Stimulated activated CD4-positive, alpha-beta T cell treated with anti-CD3 and anti-CD28 coated beads, Interleukin-12 subunit alpha, Interleukin-12 subunit beta, amount 100 ng/mL, for 24 hours (primary cell): ENCODE measurements around the gene SYK.

Source experiments
- DNase-seq, 2 experiments: peaks; one replicate each; pipeline ENCODE4 v3.0.0-alpha.2; 2020; ENCODE audit warnings: low read depth in 2 of 2

Gene SYK

DNA sequence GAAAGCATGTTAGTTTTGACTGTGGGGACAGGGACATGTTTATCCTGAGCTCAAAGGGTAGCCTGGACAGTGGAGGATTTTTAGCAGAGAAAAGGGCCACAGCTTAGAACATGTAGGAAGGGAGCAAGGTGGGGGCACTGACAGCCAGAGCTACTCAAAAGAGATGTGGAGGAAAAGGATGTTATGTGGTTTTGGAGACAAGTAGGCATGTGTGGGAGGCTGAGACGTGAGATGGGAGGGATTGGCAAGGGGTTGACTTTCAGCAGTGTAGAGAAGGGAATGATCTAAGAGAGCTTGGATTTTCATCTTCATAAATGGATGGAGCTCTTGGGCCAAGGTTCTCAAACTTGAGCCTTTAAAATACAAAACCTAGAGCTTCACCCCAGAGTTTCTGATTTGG, 24.0 kb downstream of the SYK start:
- DNase-seq: no peak

DNA sequence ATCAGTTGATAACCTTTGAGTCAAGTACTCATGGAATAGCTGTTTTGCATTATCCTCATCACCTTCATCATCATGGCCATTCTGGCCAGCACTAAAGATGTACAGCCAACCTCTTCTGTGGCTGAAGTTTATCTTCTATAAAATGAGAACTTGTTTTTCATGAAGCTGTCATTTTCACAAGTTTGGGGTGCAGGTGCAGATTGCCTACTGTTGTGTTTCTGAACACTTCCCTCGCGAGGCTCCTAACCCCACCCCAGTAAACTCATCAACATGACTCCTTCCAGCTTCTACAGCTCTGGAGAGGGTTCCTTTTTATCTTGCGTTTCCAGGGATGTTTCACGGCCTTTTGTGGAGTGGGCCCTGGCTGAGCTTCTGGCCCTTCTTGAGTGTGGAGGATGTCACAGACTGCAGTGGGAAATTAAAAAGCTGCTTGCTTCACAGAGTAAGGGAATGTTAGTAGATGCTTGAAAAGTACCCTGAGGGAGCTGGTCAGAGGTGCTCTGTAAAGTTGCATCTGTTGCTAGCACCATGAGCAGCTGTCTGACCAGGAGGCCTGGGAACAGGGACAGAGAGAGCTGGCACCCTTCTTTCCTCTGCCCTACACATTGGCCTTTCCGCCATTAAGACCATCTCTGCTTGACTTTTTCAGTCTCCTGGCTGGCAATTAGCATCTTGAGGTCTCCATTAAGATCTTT, 24.9 kb downstream of the SYK start:
- DNase-seq: no peak

DNA sequence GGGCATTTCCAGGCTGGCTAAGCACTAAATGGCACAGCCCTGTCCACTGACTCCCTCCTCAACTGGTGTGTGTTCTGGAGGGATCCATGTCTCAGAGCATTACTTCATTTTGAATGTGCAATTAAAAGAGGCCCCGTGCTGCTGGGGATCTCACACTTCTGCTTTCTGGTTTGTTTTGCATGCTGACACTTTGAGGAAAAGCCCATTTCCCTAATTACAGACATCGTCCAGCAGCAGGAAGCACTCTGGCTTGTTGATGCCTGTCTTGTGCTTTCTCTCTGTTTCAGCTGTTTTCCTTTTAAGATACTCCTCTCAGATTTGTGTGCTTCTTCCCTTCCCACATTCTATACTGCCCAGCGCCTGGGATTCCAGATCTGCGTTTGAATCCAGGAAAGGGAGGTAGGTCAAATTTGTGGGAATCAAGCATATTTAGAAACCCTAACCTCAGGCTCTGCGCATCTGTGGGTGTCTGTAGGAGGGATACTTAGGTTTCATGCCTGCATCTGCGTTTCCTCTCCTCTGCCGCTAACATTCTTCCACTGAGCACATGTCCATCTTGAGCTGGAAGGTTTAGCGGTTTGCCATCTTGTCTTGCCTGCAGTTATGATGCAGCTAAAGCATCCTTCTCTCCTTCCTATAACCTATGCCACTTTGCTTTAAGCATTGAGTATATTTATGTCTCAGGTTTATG, 25.7 kb downstream of the SYK start:
- DNase-seq: no peak

DNA sequence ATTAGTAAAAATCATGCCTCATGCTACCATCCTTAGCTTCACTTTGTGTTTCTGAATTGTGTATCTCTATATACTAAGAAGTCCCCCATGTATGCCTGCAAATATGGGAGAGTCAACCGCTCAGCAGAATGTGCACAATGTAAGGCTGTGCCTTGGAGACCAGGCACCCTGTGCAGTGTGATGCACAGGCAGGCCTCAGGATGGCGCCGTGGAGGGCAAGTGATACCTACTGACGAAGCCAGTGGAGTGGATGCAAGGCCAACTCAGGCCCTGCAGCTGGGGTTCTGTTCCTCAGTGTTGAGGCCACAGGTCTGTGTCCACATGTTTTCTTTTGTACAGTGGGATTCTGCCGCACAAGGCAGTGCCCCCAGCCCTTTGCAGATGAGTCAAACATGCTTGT, 28.4 kb downstream of the SYK start:
- no peak for DNase-seq

DNA sequence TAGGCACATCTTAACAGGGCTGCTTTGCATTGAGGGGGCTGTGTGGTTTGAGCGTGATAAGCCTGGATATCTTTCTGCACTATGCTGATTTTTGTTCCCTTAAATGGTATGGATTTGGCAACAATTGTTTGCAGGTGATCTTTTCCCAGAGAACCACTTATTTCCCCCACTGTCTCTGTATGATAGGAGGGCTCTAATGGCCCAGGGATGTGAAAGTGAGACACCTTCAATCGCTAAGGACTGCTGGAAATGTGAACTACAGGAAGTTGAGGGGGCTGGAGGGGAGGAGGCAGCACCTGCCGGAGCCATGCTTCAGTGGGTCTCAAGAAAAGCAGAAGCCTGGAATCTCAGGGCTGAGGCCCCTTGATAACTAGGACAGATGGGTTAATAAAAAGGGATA, 29.4 kb downstream of the SYK start:
- no peak for DNase-seq

DNA sequence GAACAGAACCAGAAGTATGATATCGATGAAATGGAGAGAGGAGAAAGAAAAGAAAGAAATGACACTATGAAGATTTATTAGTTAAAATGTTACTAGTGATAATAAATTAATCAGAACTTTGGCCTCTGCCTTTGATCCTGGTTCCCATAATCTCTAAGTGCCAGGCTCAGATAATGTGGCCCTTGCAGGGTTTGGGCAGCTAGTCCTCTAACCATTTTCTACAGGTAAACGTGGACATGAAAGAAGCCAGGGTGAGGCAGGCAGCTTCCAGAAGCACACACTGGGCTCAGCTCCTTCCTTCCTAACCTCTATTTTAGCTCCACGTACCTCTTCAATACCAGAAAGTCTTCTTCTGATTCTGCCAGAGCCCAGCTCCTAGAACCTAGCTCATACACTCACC, 30.6 kb downstream of the SYK start:
- DNase-seq: no peak

DNA sequence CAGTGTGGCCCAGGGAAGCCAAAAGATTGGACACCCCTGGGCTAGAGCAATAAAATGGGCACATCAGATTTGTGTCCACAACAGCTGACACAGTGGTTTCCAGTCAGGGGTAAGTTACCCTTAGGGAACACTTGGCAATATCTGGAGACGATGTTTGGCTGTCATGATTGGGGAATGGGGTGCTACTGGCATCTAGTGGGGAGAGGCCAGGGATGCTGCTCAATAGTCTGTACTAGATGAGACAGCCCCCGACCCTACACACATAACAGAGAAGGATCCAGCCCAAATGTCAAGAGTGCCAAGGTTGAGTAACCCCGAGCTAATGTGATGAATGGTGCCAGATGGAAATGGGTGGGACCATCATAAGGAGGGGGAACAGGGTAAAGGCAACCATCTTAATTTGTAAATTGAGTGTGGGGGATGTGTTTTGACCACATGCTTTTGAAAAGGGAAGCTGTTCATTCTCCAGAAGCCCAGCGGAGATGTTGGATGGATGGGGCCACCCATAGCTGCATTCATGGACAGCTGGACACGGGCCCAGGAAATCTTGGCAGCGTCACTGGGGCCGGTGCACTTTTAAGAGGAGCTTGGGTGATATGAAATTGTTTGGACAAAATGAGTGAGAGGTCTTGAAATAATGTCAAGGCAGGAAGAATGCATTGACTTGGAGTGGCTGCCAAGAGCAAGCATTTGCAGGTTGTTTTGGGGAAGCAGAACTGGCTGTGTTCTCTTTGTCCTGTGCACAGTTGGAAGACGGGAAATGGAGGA, 33.4 kb downstream of the SYK start:
- no peak for DNase-seq

DNA sequence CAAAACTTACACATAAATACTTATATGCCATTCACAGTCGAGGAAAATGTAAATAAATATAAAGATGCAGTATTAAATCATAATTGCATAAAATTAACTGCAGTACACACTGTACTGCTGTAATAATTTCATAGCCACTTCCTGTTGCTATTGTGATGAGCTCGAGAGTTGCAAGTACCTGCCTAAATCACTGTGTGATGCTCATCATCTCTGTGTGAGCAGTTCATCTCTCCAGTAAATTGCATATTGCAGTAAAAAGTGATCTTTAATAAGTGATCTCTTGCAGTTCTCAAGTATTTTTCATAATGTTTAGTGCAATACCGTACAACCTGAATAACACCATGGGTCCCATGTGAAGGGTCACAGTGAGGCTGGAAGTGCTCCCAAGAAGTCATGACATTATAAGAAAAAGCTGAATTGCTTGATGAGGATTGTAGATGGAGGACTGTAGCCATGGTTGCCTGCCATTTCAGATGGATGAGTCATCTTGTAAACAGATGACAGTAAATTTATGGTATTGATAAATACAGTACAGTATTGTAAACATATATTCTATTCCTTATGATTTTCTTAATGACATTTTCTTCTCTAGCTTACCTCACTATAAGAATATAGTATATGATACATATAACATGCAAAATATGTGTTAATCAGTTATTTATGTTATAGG, 34.9 kb downstream of the SYK start:
- DNase-seq: no peak

DNA sequence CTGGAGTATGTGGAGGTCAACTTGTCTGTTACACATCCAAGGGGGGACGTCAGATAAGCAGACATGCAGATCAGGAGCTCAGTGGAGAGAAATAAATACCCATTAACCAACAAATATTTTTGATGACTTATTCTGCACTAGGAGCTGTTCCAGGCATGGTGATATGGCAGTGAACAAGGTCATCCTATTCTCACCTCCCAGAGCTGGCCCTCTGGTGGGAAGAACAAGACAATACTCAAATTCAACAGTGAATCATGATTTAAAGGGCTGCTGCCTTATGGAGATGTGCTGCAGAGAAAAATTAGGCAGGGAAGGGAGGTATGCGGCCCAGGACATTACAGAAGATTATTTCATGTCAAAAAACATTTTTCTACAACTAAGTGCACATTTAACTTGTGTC, 36.5 kb downstream of the SYK start:
- no peak for DNase-seq

DNA sequence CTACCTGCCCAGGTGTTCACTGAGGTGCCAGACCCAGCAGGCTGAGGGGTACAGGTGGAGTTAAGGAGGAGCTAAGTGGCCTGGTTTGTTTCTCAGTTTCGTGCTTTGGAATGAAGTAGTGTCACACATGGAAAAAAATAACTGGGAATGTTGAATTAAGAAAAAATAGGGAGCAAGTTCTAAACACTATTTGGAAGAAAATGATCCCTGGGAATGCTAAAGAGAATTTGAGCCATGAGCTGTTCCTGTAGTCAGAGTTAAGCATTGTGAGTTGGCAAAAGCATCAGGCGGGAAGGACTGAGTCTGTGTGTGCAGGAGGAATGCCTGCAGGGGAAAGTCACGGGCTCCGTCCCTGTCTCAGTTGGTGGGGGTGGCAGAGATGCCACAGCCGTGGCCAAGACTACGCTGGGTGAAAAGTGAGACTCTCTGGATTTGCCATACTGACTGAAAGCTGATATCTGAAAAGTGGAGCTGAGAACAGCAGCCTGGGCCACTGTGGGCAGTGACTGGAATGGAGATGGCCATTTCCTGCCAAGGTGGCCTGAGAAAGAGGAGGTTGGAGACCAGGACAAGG, 37.0 kb downstream of the SYK start:
- DNase-seq: no peak

DNA sequence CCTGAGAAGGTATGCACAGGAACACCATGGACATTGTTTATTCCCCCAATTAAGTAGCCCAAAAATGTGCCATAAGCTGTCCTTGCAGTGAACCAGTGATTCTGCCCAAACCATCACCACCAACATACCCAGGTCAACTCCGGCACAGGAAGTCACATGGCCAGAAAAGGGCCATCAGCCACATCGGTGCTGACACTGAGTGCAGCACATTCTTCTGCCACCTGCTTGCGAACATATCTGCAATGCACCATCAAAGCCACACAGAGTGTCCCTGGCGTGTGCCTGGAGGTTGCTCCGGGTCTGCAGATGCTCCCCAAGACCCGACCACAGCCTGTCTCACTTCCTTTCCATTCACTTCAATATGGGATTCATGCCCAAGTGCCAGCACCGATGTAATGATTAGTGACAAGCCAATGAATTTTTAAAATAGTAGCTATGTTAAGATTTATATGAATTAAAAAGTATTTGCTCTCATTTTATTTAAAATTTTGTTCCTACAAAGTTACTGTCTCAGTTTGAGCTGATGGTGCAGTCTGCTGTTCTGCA, 37.6 kb downstream of the SYK start:
- DNase-seq: no peak

DNA sequence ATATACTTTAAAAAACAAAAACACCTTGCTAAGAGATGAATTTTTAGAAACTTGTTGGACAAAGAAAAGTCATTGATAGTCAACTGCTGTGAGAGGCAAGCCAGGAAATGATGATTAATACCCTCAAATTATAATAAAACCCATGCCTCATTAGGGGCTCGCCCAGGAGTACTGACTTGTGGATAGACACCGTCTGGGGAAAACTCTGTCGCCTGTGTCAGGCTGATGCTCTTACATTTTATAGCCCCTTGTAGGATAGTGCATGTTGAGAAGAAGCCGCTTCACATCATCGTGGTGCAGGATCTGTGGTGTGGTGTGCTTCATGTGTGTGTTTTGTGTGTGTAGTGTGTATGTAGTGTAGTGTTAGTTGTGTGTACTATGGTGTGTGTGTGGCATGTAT, 39.1 kb downstream of the SYK start:
- DNase-seq: no peak

DNA sequence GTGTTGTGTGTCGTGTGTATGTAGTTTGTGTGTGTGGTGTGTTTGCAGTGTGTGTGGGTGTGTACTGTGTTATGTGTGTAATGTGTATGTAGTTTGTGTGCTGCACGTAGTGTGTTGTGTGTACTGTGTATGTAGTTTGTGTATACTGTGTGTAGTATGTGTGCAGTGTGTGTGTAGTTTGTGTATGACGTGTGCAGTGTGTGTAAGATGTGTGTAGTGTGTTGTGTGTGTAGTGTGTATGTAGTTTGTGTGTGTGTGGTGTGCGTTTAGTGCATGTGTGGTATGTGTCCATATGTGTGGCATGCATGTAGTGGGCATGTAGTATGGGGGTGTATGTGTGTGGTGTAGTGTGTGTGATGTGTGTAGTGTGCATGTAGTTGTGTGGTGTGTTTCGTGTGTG, 39.6 kb downstream of the SYK start:
- DNase-seq: no peak

DNA sequence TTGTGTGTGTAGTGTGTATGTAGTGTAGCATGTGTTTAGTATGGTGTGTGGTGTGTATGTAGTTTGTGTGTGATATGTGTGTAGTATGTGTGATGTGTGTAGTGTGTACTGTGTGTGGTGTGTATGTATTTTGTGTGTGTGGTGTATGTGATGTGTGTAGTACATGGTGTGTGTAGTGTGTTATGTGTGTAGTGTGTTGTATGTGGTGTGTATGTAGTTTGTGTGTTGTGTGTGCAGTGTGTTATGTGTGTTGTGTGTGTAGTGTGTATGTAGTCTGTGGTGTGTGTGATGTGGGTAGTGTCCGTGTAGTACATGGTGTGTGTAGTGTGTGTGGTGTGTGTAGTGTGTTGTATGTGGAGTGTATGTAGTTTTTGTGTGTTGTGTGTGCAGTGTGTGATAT, 40.0 kb downstream of the SYK start:
- no peak for DNase-seq

DNA sequence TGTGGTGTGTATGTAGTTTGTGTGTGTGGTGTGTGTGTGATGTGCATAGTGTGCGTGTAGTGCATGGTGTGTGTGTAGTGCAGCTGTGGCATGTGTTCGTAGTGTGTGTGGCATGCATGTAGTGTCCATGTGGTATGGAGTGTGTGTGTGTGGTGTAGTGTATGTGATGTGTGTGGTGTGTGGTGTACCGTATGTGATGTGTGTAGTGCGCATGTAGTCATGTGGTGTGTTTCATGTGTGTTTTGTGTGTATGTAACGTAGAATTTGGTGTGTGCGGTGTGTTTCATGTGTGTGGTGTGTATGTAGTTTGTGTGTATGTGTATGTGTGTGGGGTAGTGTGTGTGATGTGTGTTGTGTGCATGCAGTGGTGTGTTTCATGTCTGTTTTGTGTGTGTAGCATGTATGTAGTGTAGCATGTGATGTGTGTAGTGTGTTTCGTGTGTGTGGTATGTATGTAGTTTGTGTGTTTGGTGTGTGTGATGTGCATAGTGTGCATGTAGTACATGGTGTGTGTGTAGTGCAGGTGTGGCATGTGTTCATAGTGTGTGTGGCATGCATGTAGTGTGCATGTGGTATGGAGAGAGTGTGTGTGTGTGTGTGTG, 40.7 kb downstream of the SYK start:
- DNase-seq: no peak

DNA sequence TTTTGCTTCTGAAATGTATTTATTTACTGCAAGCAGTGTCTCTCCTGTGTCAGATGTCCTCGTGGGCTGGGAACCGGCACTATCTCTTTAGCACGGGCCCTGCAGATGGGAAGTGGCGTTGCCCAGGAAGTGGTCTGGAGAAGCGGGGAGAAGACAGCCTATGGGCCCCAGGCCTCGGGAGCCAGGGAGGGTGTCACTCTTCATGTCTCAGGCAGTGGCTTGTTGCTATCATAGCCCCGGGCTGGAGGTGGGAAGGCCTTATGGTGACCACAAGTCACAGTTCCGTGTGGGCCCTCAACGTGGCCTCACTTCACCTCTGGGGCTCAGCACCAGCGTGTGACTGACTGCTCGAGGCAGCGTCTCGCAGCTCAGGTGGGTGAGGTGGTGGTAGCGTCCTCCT, 41.4 kb downstream of the SYK start:
- DNase-seq: no peak

DNA sequence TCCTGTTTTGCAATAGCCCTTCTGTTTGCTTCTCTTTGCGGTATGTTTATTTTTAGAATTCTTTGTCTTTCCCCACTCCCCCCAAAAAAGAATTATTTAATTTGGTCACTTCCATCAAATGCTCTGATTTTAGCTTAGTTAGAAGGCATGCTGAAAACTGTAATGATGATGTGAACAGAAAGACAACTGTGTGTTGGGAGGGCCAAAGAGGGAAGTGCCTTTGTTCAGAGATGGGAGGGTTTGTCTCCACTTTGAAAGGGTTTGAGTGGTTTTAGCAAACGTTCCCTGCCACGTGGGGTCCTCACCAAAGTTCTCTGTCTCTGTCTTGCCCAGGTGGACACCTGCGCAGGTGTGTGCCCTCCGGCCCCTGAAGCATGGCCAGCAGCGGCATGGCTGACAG, 41.9 kb downstream of the SYK start:
- no peak for DNase-seq

DNA sequence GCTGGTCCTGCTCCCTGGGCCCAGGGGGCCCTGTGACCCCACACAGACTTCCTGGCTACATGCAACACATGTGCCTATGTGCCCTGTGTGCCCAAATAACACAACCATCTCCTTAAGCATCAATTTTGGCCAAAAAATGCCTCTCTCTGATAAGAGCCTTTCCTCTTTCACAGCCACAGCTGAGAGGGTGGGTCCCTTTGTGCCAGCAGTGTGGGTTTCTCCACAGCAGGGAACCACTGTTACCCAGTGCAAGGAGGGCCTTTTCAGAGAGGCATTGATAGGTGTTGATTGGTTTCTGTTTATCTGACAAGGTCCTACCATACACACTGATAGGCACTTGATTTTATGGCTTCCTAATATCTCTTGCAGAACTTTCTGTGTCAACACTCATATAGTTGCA, 42.7 kb downstream of the SYK start:
- no peak for DNase-seq

DNA sequence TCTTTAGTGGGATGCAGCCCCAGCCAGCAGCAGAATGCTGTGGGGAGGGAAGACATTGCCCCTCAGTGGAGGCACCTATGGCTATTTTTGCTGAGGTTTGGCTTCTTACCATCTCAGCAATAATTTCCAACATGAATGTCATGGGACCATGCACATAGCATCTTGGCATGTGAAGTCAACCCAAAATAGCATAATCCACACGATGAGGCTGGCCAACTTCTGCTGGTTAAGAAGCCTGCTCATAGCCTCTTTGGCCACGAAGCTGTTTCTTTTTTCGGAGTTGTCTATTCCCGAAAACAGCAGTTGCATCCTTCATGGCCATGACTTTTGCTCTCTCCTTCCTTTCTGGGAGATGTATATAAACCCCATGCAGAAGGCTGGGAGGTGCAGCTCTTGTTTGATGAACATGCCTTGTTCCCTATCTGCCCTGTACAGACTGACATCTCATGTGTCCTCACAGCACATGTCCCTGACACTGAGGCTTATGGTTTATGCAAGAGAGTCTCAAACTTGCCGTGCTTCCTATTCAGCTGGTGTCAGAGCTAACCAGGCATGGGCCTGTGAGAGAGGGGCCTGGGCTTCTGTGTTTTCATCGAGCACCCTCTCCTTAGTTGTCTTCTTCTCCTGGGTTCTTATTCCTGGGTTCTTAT, 45.3 kb downstream of the SYK start:
- no peak for DNase-seq

DNA sequence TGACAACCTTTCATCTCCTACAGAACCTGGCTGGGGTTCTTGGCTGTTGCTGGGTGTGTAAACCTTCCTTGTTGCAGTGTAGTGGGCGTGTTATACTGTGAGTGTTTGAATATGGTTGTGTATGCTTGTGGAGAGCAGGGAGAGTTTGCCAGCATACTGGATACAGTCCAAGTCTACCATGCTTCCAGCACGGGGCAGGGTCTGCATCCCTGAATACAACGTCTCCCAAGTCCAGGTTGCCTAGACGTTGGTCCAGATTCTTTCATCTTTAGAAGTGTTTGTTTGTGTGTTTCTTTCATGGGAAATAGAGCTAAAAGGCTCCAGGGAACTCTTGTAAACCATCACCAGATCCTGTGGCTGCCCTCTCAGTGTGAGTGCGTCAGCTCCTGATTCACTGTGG, 46.4 kb downstream of the SYK start:
- DNase-seq: no peak

DNA sequence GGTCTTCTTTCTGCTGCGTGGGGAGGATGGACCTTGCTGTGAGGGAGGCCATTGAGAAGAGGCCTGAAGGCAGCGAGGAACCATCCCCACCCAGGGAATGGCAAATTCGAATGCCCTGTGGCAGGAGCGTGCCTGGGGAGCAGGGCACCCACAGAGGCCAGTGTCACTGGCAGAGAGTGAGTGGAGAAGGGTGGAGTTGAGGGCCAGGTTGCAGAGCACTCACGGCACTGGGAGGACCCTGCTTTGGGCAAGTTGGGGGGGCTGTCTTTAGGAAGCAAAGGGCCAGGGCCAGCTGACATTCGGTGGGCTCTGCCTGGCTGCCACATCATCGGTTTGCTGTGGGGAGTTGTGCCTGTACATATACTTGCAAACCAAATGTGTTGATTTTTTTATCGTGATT, 47.2 kb downstream of the SYK start:
- no peak for DNase-seq
